WERI-Rb-1 (cell line): ENCODE measurements around the gene PRR5.
A peak's percentile ranks its signal among the peaks of the same experiment; 100 is the strongest.

Source experiments
- DNase-seq: peaks from one replicate; pipeline ENCODE4 v3.0.0-alpha.2; 2020
- H3K27ac ChIP-seq: fragments of 250-450 bp; sonication (Bioruptor Pico); 2 replicates; pipeline ENCODE4 v1.5.1; 2020; ENCODE audit warnings: mild to moderate bottlenecking, moderate library complexity
- H3K27me3 ChIP-seq: fragments of 250-450 bp; sonication (Bioruptor Pico); 2 replicates; pipeline ENCODE4 v1.5.1; 2021; ENCODE audit warnings: mild to moderate bottlenecking, low read depth, moderate library complexity; ENCODE audit not compliant: insufficient read depth, severe bottlenecking
- H3K36me3 ChIP-seq: fragments of 250-450 bp; sonication (Bioruptor Pico); 2 replicates; pipeline ENCODE4 v1.5.1; 2020; ENCODE audit warnings: mild to moderate bottlenecking, moderate library complexity
- H3K4me3 ChIP-seq: 2 replicates; pipeline ENCODE4 v1.5.1; 2011; ENCODE audit warnings: low read depth, mild to moderate bottlenecking, control low read depth, low read length
- H3K9me3 ChIP-seq: fragments of 250-450 bp; sonication (Bioruptor Pico); 2 replicates; pipeline ENCODE4 v1.5.1; 2021; ENCODE audit warnings: mild to moderate bottlenecking, moderate library complexity; ENCODE audit not compliant: severe bottlenecking
- CTCF ChIP-seq: IDR thresholded peaks from 2 replicates; pipeline ENCODE4 v1.5.1; 2011; ENCODE audit warnings: low read depth, mild to moderate bottlenecking, control low read depth, inconsistent platforms, low read length

Gene PRR5

GRCh38 chr22:44680481-44680894 is 21.5 kb upstream of the PRR5 start:
- Histone ChIP-seq H3K9me3 (no peaks in the 10 kb centered on the region), H3K27me3 (no peaks in the 10 kb centered on the region), H3K27ac (no peak overlapping the region), H3K36me3 (no peaks in the 10 kb centered on the region), H3K4me3 (no peak overlapping the region)
- no peak for DNase-seq
- TF ChIP-seq CTCF, result no peak

- H3K4me3 ChIP-seq, result no peak overlapping the region
- DNase-seq, result no peak
- H3K36me3 ChIP-seq, result no peaks in the 10 kb centered on the region
- H3K9me3 ChIP-seq, result no peaks in the 10 kb centered on the region
- no peaks in the 10 kb centered on the region for H3K27me3 ChIP-seq
- no peak for TF ChIP-seq CTCF
- H3K27ac ChIP-seq, result no peak overlapping the region
These were observed 19.3 kb upstream of the PRR5 start for GRCh38 chr22:44682556-44683168.

- no peak overlapping the region for H3K4me3 ChIP-seq
- H3K36me3 ChIP-seq, result no peaks in the 10 kb centered on the region
- TF ChIP-seq CTCF, result no peak
- H3K27ac ChIP-seq, result no peak overlapping the region
- no peak for DNase-seq
- no peaks in the 10 kb centered on the region for H3K9me3 ChIP-seq
- H3K27me3 ChIP-seq, result no peaks in the 10 kb centered on the region
These were observed 18.8 kb upstream of the PRR5 start for GRCh38 chr22:44683237-44683636.

GRCh38 chr22:44683881-44684280 is 18.1 kb upstream of the PRR5 start:
- no peak overlapping the region for H3K4me3 ChIP-seq
- no peak for DNase-seq
- no peak for TF ChIP-seq CTCF
- H3K36me3 ChIP-seq, result no peaks in the 10 kb centered on the region
- no peaks in the 10 kb centered on the region for H3K27me3 ChIP-seq
- peak overlapping the region; percentile 65 for H3K27ac ChIP-seq
- H3K9me3 ChIP-seq, result no peaks in the 10 kb centered on the region

GRCh38 chr22:44684506-44685383 is 17.3 kb upstream of the PRR5 start:
- H3K4me3 ChIP-seq, result no peak overlapping the region
- H3K27me3 ChIP-seq, result no peaks in the 10 kb centered on the region
- H3K36me3 ChIP-seq, result no peaks in the 10 kb centered on the region
- H3K9me3 ChIP-seq, result no peaks in the 10 kb centered on the region
- DNase-seq, result peak; percentile 94
- H3K27ac ChIP-seq, result peak overlapping the region; percentile 65
- TF ChIP-seq CTCF, result peak; percentile 97
